Parathyroid adenoma (tissue), 2 donors: ENCODE data around the gene SENP1.

Experiments
- H2AFZ ChIP-seq: fragments of 300-600 bp; sonication (generic); one replicate; pipeline ENCODE4 v1.7.0; 2017; ENCODE audit warnings: antibody characterized with exemption, mild to moderate bottlenecking
- H3K27ac ChIP-seq: fragments of 300-600 bp; sonication (generic); one replicate; pipeline ENCODE4 v1.7.0; 2017
- H3K27me3 ChIP-seq: fragments of 300-600 bp; sonication (generic); one replicate; pipeline ENCODE4 v1.7.0; 2017; ENCODE audit warnings: low read length; ENCODE audit not compliant: control insufficient read depth, insufficient read depth
- H3K36me3 ChIP-seq: fragments of 300-600 bp; sonication (generic); one replicate; pipeline ENCODE4 v1.7.0; 2017; ENCODE audit warnings: low read length; ENCODE audit not compliant: control insufficient read depth, insufficient read depth
- H3K4me1 ChIP-seq: fragments of 300-600 bp; sonication (generic); one replicate; pipeline ENCODE4 v1.7.0; 2017; ENCODE audit warnings: control low read depth
- H3K4me2 ChIP-seq: fragments of 300-600 bp; sonication (generic); one replicate; pipeline ENCODE4 v1.7.0; 2017; ENCODE audit warnings: low read length
- H3K4me3 ChIP-seq: fragments of 300-600 bp; sonication (generic); one replicate; pipeline ENCODE4 v1.7.0; 2017; ENCODE audit warnings: low read depth, low read length
- H3K79me2 ChIP-seq: fragments of 300-600 bp; sonication (generic); one replicate; pipeline ENCODE4 v1.7.0; 2017; ENCODE audit warnings: control low read depth
- H3K9ac ChIP-seq: fragments of 300-600 bp; sonication (generic); one replicate; pipeline ENCODE4 v1.7.0; 2017; ENCODE audit warnings: mild to moderate bottlenecking
- H3K9me3 ChIP-seq: fragments of 300-600 bp; sonication (generic); one replicate; pipeline ENCODE4 v1.7.0; 2017; ENCODE audit warnings: low read length; ENCODE audit not compliant: control insufficient read depth
- TF ChIP-seq, protein P1 (sequence below): fragments of 300-600 bp; sonication (generic); IDR thresholded peaks from one replicate; pipeline ENCODE4 v1.7.0; 2017; ENCODE audit warnings: antibody characterized with exemption, mild to moderate bottlenecking
- donor health status: primary hyperparathyroidism.

Gene SENP1

DNA sequence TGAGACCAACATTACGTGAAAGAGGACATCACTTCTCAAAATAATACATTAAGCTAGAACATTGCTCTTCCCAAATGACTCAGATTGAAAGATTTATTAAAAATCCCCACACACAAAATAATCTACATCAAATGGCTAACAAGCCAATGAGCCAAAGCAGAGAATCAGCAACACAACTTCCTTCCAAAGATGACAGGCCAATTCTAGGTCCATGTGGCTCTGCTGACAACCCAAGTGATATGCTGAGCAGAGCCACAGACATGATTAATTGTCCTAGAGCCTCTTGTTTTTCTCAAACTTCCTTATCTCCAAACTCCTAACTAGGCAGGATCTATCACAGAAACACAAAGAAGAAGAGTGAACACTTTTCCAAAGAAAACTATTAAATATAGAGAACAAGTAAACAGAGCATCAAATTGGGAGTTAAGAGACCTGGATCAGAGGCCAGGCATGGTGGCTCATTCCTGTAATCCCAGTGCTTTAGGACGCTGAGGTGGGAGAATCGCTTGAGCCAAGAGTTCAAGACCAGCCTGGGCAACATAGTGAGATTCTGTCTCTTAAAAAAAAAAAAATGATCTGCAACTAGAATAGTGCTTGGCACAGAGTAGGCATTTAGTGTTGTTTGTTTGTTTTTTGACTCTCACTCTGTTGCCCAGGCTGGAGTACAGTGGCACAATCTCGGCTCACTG lies 38.5 kb downstream of the SENP1 start:
- Histone ChIP-seq H3K36me3 (no peaks in the 10 kb centered on the region), H3K9ac (no peak overlapping the region), H3K9me3 (no peaks in the 10 kb centered on the region), H3K27me3 (no peaks in the 10 kb centered on the region), H3K27ac (no peak overlapping the region), H2AFZ (no peak overlapping the region), H3K4me3 (no peak overlapping the region), H3K4me1 (no peaks in the 10 kb centered on the region), H3K79me2 (no peaks in the 10 kb centered on the region), H3K4me2 (no peak overlapping the region)
- TF ChIP-seq, protein P1, sequence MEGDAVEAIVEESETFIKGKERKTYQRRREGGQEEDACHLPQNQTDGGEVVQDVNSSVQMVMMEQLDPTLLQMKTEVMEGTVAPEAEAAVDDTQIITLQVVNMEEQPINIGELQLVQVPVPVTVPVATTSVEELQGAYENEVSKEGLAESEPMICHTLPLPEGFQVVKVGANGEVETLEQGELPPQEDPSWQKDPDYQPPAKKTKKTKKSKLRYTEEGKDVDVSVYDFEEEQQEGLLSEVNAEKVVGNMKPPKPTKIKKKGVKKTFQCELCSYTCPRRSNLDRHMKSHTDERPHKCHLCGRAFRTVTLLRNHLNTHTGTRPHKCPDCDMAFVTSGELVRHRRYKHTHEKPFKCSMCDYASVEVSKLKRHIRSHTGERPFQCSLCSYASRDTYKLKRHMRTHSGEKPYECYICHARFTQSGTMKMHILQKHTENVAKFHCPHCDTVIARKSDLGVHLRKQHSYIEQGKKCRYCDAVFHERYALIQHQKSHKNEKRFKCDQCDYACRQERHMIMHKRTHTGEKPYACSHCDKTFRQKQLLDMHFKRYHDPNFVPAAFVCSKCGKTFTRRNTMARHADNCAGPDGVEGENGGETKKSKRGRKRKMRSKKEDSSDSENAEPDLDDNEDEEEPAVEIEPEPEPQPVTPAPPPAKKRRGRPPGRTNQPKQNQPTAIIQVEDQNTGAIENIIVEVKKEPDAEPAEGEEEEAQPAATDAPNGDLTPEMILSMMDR, result no peak

DNA sequence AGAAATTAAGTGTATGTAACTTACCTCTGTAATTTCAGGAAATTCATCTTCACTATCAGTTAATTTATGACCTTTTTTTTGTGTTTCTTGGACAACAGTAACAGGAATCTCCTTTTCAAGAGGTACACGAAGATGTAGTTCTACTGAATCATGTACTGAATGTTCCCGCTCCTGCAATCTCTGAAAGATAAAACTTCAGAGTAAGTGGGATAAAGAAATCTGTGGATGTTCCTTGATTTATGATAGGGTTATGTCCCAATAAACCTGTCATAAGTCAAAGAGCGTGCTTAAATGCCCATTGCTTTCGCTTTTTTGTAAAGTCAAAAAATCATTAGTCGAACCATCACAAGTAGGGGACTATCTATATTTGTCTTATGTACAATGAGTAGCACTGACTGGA lies 40.8 kb downstream of the SENP1 start:
- no peak overlapping the region for H3K4me3 ChIP-seq
- H3K27ac ChIP-seq, result no peak overlapping the region
- H2AFZ ChIP-seq, result no peak overlapping the region
- no peaks in the 10 kb centered on the region for H3K9me3 ChIP-seq
- H3K9ac ChIP-seq, result no peak overlapping the region
- TF ChIP-seq, protein P1, result no peak
- no peaks in the 10 kb centered on the region for H3K79me2 ChIP-seq
- no peaks in the 10 kb centered on the region for H3K27me3 ChIP-seq
- no peak overlapping the region for H3K4me2 ChIP-seq
- no peaks in the 10 kb centered on the region for H3K36me3 ChIP-seq
- no peaks in the 10 kb centered on the region for H3K4me1 ChIP-seq

DNA sequence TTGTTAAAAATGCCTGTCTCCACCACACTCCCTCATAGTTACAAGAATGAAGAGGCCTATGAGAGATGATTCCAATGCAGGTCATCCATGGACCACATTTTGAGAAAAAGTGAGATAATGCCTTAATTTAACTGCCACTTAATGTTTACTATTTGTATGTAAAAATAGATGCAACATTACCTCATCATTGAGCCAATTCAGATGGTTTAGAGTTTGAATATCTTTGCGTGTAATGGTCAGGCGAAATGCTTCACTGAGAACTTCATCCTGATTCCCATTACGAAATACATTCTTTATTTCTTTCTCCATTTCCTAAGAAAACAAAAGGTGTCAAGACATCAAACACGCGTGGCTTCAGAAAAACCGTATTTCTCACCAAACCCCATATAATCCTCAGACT lies 42.3 kb downstream of the SENP1 start:
- no peak overlapping the region for H3K4me2 ChIP-seq
- no peaks in the 10 kb centered on the region for H3K4me1 ChIP-seq
- TF ChIP-seq, protein P1, result no peak
- no peaks in the 10 kb centered on the region for H3K27me3 ChIP-seq
- no peaks in the 10 kb centered on the region for H3K9me3 ChIP-seq
- no peak overlapping the region for H3K4me3 ChIP-seq
- no peak overlapping the region for H3K9ac ChIP-seq
- no peak overlapping the region for H2AFZ ChIP-seq
- H3K27ac ChIP-seq, result no peak overlapping the region
- H3K79me2 ChIP-seq, result no peaks in the 10 kb centered on the region
- no peaks in the 10 kb centered on the region for H3K36me3 ChIP-seq

DNA sequence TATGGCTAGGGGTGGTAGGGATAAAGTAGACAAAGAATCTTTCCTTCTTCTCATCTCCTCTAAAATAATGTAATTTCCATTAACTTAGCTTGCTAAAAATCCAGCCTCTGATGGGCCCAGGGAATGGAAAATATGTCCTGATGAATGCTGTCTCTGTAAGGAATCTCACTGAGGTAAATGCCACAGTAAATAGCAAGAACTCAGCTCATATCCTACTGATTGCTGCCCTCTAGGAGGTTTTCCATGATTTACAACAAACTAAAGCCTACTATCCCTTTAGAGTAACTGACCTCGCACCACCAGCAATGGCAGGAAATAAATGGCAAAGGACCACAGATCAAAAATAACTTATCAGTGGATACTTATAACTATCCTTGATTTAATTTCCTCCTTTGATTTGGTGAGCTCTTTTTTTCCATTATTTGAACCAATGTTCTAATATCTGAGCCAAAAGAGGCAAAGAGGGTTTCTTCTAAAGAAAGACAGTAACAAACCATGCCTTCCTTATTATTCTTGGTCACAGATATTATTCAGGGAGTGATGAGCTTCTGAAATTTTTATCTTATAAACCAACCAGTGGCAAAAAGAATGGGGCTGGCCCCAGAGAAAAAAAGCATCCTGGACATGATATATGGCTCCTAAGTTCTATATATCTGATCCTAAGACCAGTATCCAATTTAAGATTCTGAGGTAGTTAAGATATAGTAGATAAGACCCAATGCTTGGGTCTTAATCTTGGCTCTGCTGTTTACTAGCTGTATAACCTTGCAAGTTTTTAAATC lies 43.8 kb downstream of the SENP1 start:
- TF ChIP-seq, protein P1, result no peak
- Histone ChIP-seq H2AFZ (no peak overlapping the region), H3K9ac (no peak overlapping the region), H3K9me3 (no peaks in the 10 kb centered on the region), H3K4me3 (no peak overlapping the region), H3K4me2 (no peak overlapping the region), H3K27ac (no peak overlapping the region), H3K4me1 (no peaks in the 10 kb centered on the region), H3K36me3 (no peaks in the 10 kb centered on the region), H3K27me3 (no peaks in the 10 kb centered on the region), H3K79me2 (no peaks in the 10 kb centered on the region)
